Dermis blood vessel endothelial cell (primary cell): Measurements from ENCODE around the gene MMGT1. TPM values are rescaled to one million over a fixed set of nuclear protein-coding genes. Genes with fewer than 3 reads are reported as not detected.
"Not testable (repeated sequence)": the region's sequence is repeated elsewhere in the genome, so short reads cannot be mapped to it uniquely, and the experiment has no call there.

ENCODE experiments used
- DNase-seq: peaks from one replicate; pipeline ENCODE4 v3.0.0; 2010
- total RNA-seq: library from RNA; depleted of rRNA; stranded (reverse); fragments of >200 nt; gene quantifications from 2 replicates; pipeline ENCODE4 v1.2.3, GENCODE V29; 2014

Gene MMGT1
- total RNA-seq, 1 donor from 2014 or later = 5.8 TPM

DNA sequence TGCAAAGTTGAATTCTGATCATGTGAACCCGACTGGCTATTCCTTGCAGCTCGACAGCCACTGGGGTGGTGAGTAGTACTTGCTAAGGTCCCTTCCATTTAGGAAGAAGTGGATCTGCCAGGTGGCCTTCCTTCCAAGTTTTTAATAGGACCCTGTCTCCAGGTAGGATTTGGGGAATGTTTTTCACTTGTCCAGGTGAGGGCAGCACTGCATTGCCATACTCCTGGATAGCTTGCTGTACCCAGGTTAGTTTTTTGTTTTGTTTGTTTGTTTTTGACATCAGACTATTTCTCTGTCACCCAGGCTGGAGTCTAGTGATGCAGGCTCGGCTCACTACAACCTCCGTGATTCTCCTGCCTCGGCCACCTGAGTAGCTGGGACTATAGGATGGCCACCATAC lies 50.4 kb downstream of the MMGT1 start:
- DNase-seq = peak; percentile 19

DNA sequence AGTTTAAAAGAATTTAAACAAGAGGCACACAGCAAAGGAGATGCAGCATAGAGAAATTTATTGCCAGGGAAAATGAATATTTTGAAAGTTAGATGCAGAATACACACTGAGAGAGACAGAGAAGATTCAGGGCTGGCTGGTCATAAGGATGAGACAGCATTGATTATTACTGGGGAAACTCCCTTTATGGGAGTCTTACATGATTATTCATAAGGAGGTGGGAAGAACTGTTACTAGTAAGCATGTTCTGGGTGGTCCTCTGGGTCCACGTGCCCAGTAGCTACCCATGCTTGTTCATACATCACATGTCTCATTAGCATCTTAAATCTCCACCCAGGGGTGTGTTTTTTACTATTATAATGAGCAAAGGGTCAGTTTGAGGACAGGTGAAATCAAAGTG lies 53.3 kb downstream of the MMGT1 start:
- DNase-seq = not testable (repeated sequence)

DNA sequence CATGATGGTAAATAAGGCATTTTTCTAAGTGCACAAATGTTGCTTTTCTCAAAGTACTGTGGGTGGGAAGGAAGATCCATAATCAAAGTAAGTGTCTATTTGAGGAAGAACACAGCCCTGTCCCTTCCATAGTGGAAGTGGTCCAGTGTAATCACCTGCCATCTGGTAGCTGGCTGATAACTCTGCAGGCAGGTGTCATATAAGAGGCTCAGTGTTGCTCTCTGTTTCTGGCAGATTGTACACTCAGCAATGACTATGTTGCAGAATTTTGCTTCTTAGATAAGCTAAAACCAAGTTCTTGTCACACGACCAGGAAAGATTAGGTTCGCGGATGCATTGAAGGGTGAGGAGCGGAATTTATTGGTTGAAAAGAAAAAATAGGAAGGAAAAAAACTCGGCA lies 59.4 kb downstream of the MMGT1 start:
- no peak for DNase-seq

Other genes starting within 250 kb of the MMGT1 start
- gene CT45A3, start 205.8 kb downstream of the MMGT1 start, total RNA-seq = not detected in 2 replicates
- not detected in 2 replicates for gene CT45A5, start 188.5 kb downstream of the MMGT1 start, total RNA-seq
- gene CT45A6, start 171.2 kb downstream of the MMGT1 start, total RNA-seq = not detected in 2 replicates
- not detected in 2 replicates for gene CT45A2, start 154.0 kb downstream of the MMGT1 start, total RNA-seq
- gene CT45A7, start 136.7 kb downstream of the MMGT1 start, total RNA-seq = not detected in 2 replicates
- not detected in 2 replicates for gene CT45A8, start 119.5 kb downstream of the MMGT1 start, total RNA-seq
- gene CT45A9, start 102.2 kb downstream of the MMGT1 start, total RNA-seq = not detected in 2 replicates
- not detected in 2 replicates for gene CT45A10, start 80.5 kb downstream of the MMGT1 start, total RNA-seq
- not detected in 2 replicates for gene SAGE1, start 80.3 kb downstream of the MMGT1 start, total RNA-seq
- gene SLC9A6, start 11.4 kb upstream of the MMGT1 start, total RNA-seq = 18.4 and 19.3 TPM in 2 replicates
- gene FHL1, start 173.5 kb upstream of the MMGT1 start, total RNA-seq = 59.6 and 86.6 TPM in 2 replicates